Glutamatergic neuron (in vitro differentiated cells): ENCODE results near the gene RPS6KA2. TPM values are rescaled to one million over a fixed set of nuclear protein-coding genes. Genes with fewer than 3 reads are reported as not detected.

Experiments used
- DNase-seq: peaks from one replicate; pipeline ENCODE4 v3.0.0; 2022
- H3K27ac Mint-ChIP-seq: one replicate; pipeline ENCODE4 v1.8.0; 2020; ENCODE audit warnings: mild to moderate bottlenecking, mixed read lengths, inconsistent platforms; ENCODE audit not compliant: unreplicated experiment
- H3K27me3 Mint-ChIP-seq: one replicate; pipeline ENCODE4 v1.8.0; 2020; ENCODE audit warnings: mild to moderate bottlenecking, moderate library complexity, mixed read lengths, inconsistent platforms; ENCODE audit not compliant: unreplicated experiment
- H3K36me3 Mint-ChIP-seq: one replicate; pipeline ENCODE4 v1.8.0; 2020; ENCODE audit warnings: mild to moderate bottlenecking, mixed read lengths, inconsistent platforms; ENCODE audit not compliant: unreplicated experiment
- H3K4me1 Mint-ChIP-seq: one replicate; pipeline ENCODE4 v1.8.0; 2020; ENCODE audit warnings: mild to moderate bottlenecking, low read depth, mixed read lengths, inconsistent platforms; ENCODE audit not compliant: unreplicated experiment
- H3K4me3 Mint-ChIP-seq: one replicate; pipeline ENCODE4 v1.8.0; 2020; ENCODE audit warnings: mild to moderate bottlenecking, mixed read lengths, inconsistent platforms; ENCODE audit not compliant: unreplicated experiment
- H3K9me3 Mint-ChIP-seq: one replicate; pipeline ENCODE4 v1.8.0; 2020; ENCODE audit warnings: mild to moderate bottlenecking, moderate library complexity, mixed read lengths, inconsistent platforms; ENCODE audit not compliant: unreplicated experiment
- total RNA-seq: library from RNA; stranded (reverse); fragmentation: NEBNext Ultra II Directional; extraction: Animal tissue kit (Norgen Biotek cat#: 25700); gene quantifications from one replicate; pipeline ENCODE4 v1.2.1, GENCODE V29; 2021; ENCODE audit not compliant: unreplicated experiment
- TF ChIP-seq, protein P1 (sequence below): fragments of 200-600 bp; sonication (generic); IDR thresholded peaks from one replicate; pipeline ENCODE4 v1.5.0; 2021; ENCODE audit not compliant: partially characterized antibody, unreplicated experiment

RPS6KA2 gene
- total RNA-seq, 1 donor from 2014 or later, result 109 TPM

DNA sequence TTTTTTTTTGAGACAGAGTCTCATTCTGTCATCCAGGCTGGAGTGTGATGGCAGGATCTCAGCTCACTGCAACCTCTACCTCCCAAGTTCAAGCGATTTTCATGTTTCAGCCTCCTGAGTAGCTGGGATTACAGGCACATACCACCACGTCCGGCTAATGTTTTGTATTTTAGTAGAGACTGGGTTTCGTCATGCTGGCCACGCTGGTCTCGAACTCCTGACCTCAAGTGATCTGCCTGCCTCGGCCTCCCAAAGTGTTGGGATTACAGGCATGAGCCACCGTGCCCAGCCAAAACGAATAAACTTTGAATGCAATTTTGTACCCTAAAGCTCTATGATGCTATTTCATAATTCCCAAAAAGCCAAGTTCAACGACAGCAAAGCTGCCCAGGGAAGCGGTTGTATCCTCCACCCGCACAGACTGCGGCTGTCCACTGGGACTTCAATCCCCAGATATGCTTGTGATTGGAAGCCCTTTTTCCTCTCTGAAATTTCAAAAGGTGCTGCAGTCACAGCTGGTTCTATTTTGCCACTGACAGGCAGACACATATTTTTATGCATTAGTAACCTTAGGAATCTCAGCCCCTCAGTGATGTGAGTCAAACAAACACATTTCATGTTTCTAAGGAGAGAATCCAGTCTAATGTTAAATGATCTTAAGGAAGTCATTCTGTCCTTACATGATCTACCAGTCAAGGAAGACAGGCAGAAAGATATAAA, 31.8 kb downstream of the RPS6KA2 start:
- Mint-ChIP-seq H3K4me3 (no peak overlapping the region), H3K27ac (no peak overlapping the region), H3K9me3 (no peaks in the 10 kb centered on the region), H3K27me3 (peaks cover 3% of the 10 kb centered on the region), H3K36me3 (peaks cover 12% of the 10 kb centered on the region), H3K4me1 (peaks cover 10% of the 10 kb centered on the region)
- no peak for DNase-seq
- TF ChIP-seq, protein P1, sequence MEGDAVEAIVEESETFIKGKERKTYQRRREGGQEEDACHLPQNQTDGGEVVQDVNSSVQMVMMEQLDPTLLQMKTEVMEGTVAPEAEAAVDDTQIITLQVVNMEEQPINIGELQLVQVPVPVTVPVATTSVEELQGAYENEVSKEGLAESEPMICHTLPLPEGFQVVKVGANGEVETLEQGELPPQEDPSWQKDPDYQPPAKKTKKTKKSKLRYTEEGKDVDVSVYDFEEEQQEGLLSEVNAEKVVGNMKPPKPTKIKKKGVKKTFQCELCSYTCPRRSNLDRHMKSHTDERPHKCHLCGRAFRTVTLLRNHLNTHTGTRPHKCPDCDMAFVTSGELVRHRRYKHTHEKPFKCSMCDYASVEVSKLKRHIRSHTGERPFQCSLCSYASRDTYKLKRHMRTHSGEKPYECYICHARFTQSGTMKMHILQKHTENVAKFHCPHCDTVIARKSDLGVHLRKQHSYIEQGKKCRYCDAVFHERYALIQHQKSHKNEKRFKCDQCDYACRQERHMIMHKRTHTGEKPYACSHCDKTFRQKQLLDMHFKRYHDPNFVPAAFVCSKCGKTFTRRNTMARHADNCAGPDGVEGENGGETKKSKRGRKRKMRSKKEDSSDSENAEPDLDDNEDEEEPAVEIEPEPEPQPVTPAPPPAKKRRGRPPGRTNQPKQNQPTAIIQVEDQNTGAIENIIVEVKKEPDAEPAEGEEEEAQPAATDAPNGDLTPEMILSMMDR, result no peak

DNA sequence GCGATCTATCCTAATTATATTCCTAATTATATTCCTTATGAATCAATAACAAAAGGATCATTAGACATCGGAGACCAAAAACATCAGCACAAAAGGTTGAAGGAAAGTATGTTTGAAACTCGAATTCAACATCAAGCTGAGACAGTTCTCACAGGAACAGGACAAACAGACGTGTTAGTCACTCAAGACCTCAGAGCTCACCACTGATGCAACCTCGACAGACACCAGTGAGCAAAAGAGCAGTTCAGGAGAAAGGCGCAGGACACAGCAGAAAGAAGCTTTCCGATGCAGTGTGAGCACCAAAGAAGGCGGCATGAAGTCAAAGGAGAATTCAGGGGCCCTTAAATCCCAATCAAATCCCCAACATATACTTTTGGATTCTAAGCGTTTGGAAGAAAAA, 34.2 kb downstream of the RPS6KA2 start:
- Mint-ChIP-seq H3K36me3 (peaks cover 12% of the 10 kb centered on the region), H3K27ac (no peak overlapping the region), H3K4me1 (peaks cover 18% of the 10 kb centered on the region), H3K27me3 (peaks cover 3% of the 10 kb centered on the region), H3K4me3 (no peak overlapping the region), H3K9me3 (no peaks in the 10 kb centered on the region)
- TF ChIP-seq, protein P1, result no peak
- no peak for DNase-seq

DNA sequence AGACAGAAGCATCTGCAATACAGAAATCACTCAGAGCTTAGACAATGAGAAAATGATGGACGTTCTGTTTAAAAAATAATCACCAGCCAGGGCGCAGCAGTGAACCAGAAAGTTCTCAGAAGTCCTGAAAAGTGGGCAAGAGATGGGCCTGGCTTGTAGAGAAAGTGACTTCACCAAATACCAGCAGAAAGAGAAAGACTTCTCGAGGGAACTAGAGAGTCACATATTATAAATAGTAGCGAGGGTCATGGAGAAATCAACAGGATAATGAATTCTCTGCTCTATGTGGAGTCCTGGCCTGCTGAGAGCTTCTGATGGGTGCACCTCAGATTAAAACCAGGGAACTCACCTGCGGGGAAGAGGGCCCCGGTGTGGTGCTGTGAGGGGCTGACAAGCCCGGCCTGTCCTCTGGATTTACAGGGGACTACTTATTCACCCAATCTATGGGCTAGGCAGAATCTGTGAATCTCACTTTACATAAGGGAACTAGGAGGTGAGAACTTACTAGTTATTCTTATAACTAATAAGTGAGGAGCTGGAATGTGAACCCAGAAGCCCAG, 35.0 kb downstream of the RPS6KA2 start:
- Mint-ChIP-seq H3K4me1 (peaks cover 17% of the 10 kb centered on the region), H3K27me3 (peaks cover 3% of the 10 kb centered on the region), H3K9me3 (no peaks in the 10 kb centered on the region), H3K36me3 (peaks cover 10% of the 10 kb centered on the region), H3K27ac (no peak overlapping the region), H3K4me3 (no peak overlapping the region)
- TF ChIP-seq, protein P1, result no peak
- no peak for DNase-seq

DNA sequence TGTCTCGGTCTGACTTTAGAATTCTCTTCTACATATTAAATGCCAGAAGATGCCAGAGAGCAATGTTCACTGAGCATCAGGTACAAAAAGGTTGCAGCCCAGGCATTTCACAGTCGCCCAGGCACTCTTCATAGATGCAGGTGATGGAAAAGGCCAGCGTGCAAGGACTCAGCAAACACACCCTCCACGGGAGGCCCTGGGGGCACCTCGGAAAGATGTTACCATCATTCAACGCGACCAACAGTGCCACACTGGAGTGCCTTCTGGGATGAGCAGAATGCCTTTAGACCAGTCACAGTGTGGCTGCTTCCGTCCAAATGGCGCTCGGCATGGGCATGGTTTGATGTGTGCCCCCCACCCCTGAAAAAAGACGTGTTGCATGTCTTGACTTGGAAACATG, 36.0 kb downstream of the RPS6KA2 start:
- Mint-ChIP-seq H3K4me1 (peaks cover 18% of the 10 kb centered on the region), H3K36me3 (peaks cover 3% of the 10 kb centered on the region), H3K4me3 (no peak overlapping the region), H3K9me3 (no peaks in the 10 kb centered on the region), H3K27ac (no peak overlapping the region), H3K27me3 (peaks cover 1% of the 10 kb centered on the region)
- TF ChIP-seq, protein P1, result no peak
- DNase-seq, result no peak
